GM23338 (cell line): ENCODE results near the gene TSPAN4. TPM values are rescaled to one million over a fixed set of nuclear protein-coding genes. Genes with fewer than 3 reads are reported as not detected.

Source experiments
- ATAC-seq: fragments of 200-7000 bp; cut with Tn5 transposase; 3 replicates; pipeline ENCODE4 v1.9.1; 2020
- DNase-seq: peaks from one replicate; pipeline ENCODE4 v3.0.0-alpha.2; 2015; ENCODE audit warnings: low spot score
- H2AFZ ChIP-seq: fragments of 200-600 bp; sonication (generic); 2 replicates; pipeline ENCODE4 v1.8.0; 2016; ENCODE audit warnings: antibody characterized with exemption, mild to moderate bottlenecking, moderate library complexity
- H3F3A ChIP-seq: fragments of 200-600 bp; sonication (generic); replicated peaks from 2 replicates; pipeline ENCODE4 v1.8.0; 2017; ENCODE audit warnings: antibody characterized with exemption, mixed run types, low read depth
- H3K27ac ChIP-seq: fragments of 200-600 bp; sonication (generic); 2 replicates; pipeline ENCODE4 v1.6.1; 2016; ENCODE audit warnings: low read depth
- H3K27me3 ChIP-seq: fragments of 200-600 bp; sonication (generic); 2 replicates; pipeline ENCODE4 v1.8.0; 2016; ENCODE audit warnings: mild to moderate bottlenecking, mixed run types, moderate library complexity; ENCODE audit not compliant: insufficient read depth
- H3K36me3 ChIP-seq: fragments of 200-600 bp; sonication (generic); 2 replicates; pipeline ENCODE4 v1.8.0; 2016; ENCODE audit warnings: mild to moderate bottlenecking; ENCODE audit not compliant: insufficient read depth
- H3K4me1 ChIP-seq: fragments of 200-600 bp; sonication (generic); 2 replicates; pipeline ENCODE4 v1.8.0; 2016; ENCODE audit warnings: mild to moderate bottlenecking, moderate library complexity; ENCODE audit not compliant: insufficient read depth
- H3K4me2 ChIP-seq: fragments of 200-600 bp; sonication (generic); 2 replicates; pipeline ENCODE4 v1.7.1; 2017; ENCODE audit warnings: mixed run types
- H3K4me3 ChIP-seq: fragments of 200-600 bp; sonication (generic); 2 replicates; pipeline ENCODE4 v1.6.1; 2016; ENCODE audit warnings: mixed run types
- H3K79me2 ChIP-seq: fragments of 200-600 bp; sonication (generic); replicated peaks from 2 replicates; pipeline ENCODE4 v1.8.0; 2017; ENCODE audit warnings: mild to moderate bottlenecking; ENCODE audit not compliant: insufficient read depth
- H3K9me2 ChIP-seq: fragments of 200-600 bp; sonication (generic); 2 replicates; pipeline ENCODE4 v1.8.0; 2017; ENCODE audit not compliant: insufficient read depth
- H4K20me1 ChIP-seq: fragments of 200-600 bp; sonication (generic); replicated peaks from 2 replicates; pipeline ENCODE4 v1.8.0; 2017; ENCODE audit warnings: mild to moderate bottlenecking; ENCODE audit not compliant: insufficient read depth
- H3K27ac Mint-ChIP-seq: 2 replicates; pipeline ENCODE4 v1.8.0; 2020; ENCODE audit warnings: inconsistent platforms, mild to moderate bottlenecking, moderate library complexity, mixed read lengths
- H3K27me3 Mint-ChIP-seq: 3 replicates; pipeline ENCODE4 v1.8.0; 2022; ENCODE audit warnings: low read depth, mild to moderate bottlenecking, moderate library complexity, mixed read lengths, inconsistent platforms; ENCODE audit not compliant: insufficient read depth, poor library complexity
- H3K36me3 Mint-ChIP-seq: 3 replicates; pipeline ENCODE4 v1.8.0; 2021; ENCODE audit warnings: low read depth, mild to moderate bottlenecking, inconsistent platforms, moderate library complexity, mixed read lengths
- H3K4me1 Mint-ChIP-seq: 3 replicates; pipeline ENCODE4 v1.8.0; 2020; ENCODE audit warnings: mild to moderate bottlenecking, inconsistent platforms, mixed read lengths
- H3K4me3 Mint-ChIP-seq: 3 replicates; pipeline ENCODE4 v1.8.0; 2021; ENCODE audit warnings: moderate library complexity, mild to moderate bottlenecking, inconsistent platforms, mixed read lengths
- H3K9me3 Mint-ChIP-seq: 3 replicates; pipeline ENCODE4 v1.8.0; 2020; ENCODE audit warnings: moderate library complexity, mild to moderate bottlenecking, inconsistent platforms, mixed read lengths
- CREB1 ChIP-seq: fragments of 250-450 bp; sonication (Bioruptor Pico); IDR thresholded peaks from 2 replicates; pipeline ENCODE4 v1.5.0; 2020; ENCODE audit warnings: low read depth, mild to moderate bottlenecking, moderate library complexity
- EZH2 ChIP-seq: fragments of 200-600 bp; sonication (generic); IDR thresholded peaks from one replicate; pipeline ENCODE4 v1.8.0; 2017; ENCODE audit warnings: antibody characterized with exemption, mild to moderate bottlenecking, low read depth; ENCODE audit not compliant: unreplicated experiment
- EZH2phosphoT487 ChIP-seq: fragments of 200-600 bp; sonication (generic); IDR thresholded peaks from one replicate; pipeline ENCODE4 v1.8.1; 2018; ENCODE audit warnings: antibody characterized with exemption; ENCODE audit not compliant: unreplicated experiment
- JUNB ChIP-seq: IDR thresholded peaks from one replicate; pipeline ENCODE4 v1.6.1; 2016; ENCODE audit warnings: antibody characterized with exemption; ENCODE audit not compliant: unreplicated experiment
- NANOG ChIP-seq: IDR thresholded peaks from 2 replicates; pipeline ENCODE4 v1.6.1; 2016; ENCODE audit warnings: antibody characterized with exemption, borderline replicate concordance
- POLR2AphosphoS5 ChIP-seq: IDR thresholded peaks from 2 replicates; pipeline ENCODE4 v1.6.1; 2016; ENCODE audit warnings: antibody characterized with exemption, low read depth
- STAT1 ChIP-seq: IDR thresholded peaks from one replicate; pipeline ENCODE4 v1.6.1; 2016; ENCODE audit warnings: antibody characterized with exemption; ENCODE audit not compliant: unreplicated experiment
- ZNF114 ChIP-seq: fragments of 250-450 bp; sonication (Bioruptor Pico); IDR thresholded peaks from 2 replicates; pipeline ENCODE4 v1.5.0; 2020; ENCODE audit warnings: mild to moderate bottlenecking, moderate library complexity
- ZNF331 ChIP-seq: fragments of 250-450 bp; sonication (Bioruptor Pico); IDR thresholded peaks from 2 replicates; pipeline ENCODE4 v1.5.0; 2020; ENCODE audit warnings: low read depth, mild to moderate bottlenecking, moderate library complexity
- polyA plus RNA-seq: library from polyadenylated mRNA; unstranded; fragments of >200 nt; fragmentation: Nextera tagmentation; extraction: Ambion mirVana; gene quantifications from 2 replicates; pipeline ENCODE4 v1.2.1, GENCODE V29; 2016
- total RNA-seq: library from RNA; depleted of rRNA; stranded (reverse); fragments of >200 nt; shearing (Covaris generic); gene quantifications from 2 replicates; pipeline ENCODE4 v1.2.3, GENCODE V29; 2014
- TF ChIP-seq, protein P1 (sequence below): IDR thresholded peaks from 2 replicates; pipeline ENCODE4 v1.6.1; 2016; ENCODE audit warnings: antibody characterized with exemption
- TF ChIP-seq, protein P2 (sequence below): IDR thresholded peaks from one replicate; pipeline ENCODE4 v1.6.1; 2018; ENCODE audit warnings: antibody characterized with exemption; ENCODE audit not compliant: unreplicated experiment
- TF ChIP-seq, protein P3 (sequence below), 2 experiments: fragments of 200-600 bp in 1 of 2; sonication (generic) in 1 of 2; conservative IDR thresholded peaks; 2 replicates each; pipeline versions ENCODE4 v1.5.1 to v1.6.1; 2016 to 2017; ENCODE audit warnings: antibody characterized with exemption in 2 of 2, low read depth in 2 of 2, mild to moderate bottlenecking in 2 of 2, moderate library complexity in 1 of 2
- TF ChIP-seq, protein P4 (sequence below): fragments of 250-450 bp; sonication (Bioruptor Pico); IDR thresholded peaks from 2 replicates; pipeline ENCODE4 v1.5.0; 2020; ENCODE audit warnings: mild to moderate bottlenecking, moderate library complexity

The TSPAN4 gene
- total and polyA plus RNA-seq, 2 experiments from 2014 or later, result 76.8 to 150 TPM

DNA sequence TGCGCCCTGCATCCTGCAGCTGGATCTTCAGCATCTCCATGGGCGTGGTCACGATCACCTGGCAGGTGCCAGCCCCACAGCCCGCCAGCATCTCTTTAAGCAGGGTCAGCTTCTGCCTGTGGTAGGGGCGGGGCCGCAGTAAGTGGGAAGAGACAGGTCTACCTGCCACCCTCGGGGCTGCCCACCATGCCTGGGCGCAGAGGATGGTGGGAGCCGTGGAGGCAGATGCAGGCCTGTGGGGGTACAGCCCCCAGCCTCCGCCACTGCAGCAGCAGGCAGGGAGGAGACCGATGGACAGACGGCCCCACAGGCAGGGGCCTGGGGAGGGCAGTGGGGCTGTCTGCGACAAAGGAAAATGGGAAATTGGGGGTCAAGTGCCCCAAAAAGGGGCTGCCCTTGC lies 49.8 kb upstream of the TSPAN4 start:
- Histone ChIP-seq H3K27ac (no peak overlapping the region), H3K4me2 (no peak overlapping the region)
- peaks cover 15% of the 10 kb centered on the region for H3K27me3 Mint-ChIP-seq

More for the DNA sequence above, 49.8 kb upstream of the TSPAN4 start:
- H2AFZ ChIP-seq, result no peak overlapping the region
- no peaks in the 10 kb centered on the region for H3K9me2 ChIP-seq
- peaks cover 16% of the 10 kb centered on the region for H3F3A ChIP-seq
- peaks cover 23% of the 10 kb centered on the region; the same call in 1 of the 2 replicates for H3K4me1 ChIP-seq
- no peak for ATAC-seq
- H3K79me2 ChIP-seq, result no peaks in the 10 kb centered on the region; the same call in 1 of the 2 replicates
- Mint-ChIP-seq H3K4me1 (peaks cover 30% of the 10 kb centered on the region), H3K36me3 (peaks cover 6% of the 10 kb centered on the region; the same call in 1 of the 3 replicates), H3K4me3 (no peak overlapping the region), H3K9me3 (no peaks in the 10 kb centered on the region), H3K27ac (no peak overlapping the region)
- H3K27me3 ChIP-seq, result no peaks in the 10 kb centered on the region
- no peak for DNase-seq
- H3K36me3 ChIP-seq, result no peaks in the 10 kb centered on the region
- TF ChIP-seq, protein P1, sequence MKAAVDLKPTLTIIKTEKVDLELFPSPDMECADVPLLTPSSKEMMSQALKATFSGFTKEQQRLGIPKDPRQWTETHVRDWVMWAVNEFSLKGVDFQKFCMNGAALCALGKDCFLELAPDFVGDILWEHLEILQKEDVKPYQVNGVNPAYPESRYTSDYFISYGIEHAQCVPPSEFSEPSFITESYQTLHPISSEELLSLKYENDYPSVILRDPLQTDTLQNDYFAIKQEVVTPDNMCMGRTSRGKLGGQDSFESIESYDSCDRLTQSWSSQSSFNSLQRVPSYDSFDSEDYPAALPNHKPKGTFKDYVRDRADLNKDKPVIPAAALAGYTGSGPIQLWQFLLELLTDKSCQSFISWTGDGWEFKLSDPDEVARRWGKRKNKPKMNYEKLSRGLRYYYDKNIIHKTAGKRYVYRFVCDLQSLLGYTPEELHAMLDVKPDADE, result no peak
- no peak for TF ChIP-seq NANOG
- no peak for TF ChIP-seq EZH2
- no peak for TF ChIP-seq STAT1
- TF ChIP-seq, protein P2, sequence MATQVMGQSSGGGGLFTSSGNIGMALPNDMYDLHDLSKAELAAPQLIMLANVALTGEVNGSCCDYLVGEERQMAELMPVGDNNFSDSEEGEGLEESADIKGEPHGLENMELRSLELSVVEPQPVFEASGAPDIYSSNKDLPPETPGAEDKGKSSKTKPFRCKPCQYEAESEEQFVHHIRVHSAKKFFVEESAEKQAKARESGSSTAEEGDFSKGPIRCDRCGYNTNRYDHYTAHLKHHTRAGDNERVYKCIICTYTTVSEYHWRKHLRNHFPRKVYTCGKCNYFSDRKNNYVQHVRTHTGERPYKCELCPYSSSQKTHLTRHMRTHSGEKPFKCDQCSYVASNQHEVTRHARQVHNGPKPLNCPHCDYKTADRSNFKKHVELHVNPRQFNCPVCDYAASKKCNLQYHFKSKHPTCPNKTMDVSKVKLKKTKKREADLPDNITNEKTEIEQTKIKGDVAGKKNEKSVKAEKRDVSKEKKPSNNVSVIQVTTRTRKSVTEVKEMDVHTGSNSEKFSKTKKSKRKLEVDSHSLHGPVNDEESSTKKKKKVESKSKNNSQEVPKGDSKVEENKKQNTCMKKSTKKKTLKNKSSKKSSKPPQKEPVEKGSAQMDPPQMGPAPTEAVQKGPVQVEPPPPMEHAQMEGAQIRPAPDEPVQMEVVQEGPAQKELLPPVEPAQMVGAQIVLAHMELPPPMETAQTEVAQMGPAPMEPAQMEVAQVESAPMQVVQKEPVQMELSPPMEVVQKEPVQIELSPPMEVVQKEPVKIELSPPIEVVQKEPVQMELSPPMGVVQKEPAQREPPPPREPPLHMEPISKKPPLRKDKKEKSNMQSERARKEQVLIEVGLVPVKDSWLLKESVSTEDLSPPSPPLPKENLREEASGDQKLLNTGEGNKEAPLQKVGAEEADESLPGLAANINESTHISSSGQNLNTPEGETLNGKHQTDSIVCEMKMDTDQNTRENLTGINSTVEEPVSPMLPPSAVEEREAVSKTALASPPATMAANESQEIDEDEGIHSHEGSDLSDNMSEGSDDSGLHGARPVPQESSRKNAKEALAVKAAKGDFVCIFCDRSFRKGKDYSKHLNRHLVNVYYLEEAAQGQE, result no peak
- no peak for TF ChIP-seq POLR2AphosphoS5
- no peak for TF ChIP-seq CREB1 (CRISPR knock-in tag)
- TF ChIP-seq ZNF114 (CRISPR knock-in tag), result no peak
- TF ChIP-seq ZNF331 (CRISPR knock-in tag), result no peak
- TF ChIP-seq, protein P3, sequence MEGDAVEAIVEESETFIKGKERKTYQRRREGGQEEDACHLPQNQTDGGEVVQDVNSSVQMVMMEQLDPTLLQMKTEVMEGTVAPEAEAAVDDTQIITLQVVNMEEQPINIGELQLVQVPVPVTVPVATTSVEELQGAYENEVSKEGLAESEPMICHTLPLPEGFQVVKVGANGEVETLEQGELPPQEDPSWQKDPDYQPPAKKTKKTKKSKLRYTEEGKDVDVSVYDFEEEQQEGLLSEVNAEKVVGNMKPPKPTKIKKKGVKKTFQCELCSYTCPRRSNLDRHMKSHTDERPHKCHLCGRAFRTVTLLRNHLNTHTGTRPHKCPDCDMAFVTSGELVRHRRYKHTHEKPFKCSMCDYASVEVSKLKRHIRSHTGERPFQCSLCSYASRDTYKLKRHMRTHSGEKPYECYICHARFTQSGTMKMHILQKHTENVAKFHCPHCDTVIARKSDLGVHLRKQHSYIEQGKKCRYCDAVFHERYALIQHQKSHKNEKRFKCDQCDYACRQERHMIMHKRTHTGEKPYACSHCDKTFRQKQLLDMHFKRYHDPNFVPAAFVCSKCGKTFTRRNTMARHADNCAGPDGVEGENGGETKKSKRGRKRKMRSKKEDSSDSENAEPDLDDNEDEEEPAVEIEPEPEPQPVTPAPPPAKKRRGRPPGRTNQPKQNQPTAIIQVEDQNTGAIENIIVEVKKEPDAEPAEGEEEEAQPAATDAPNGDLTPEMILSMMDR (conservative IDR thresholded peaks at IDR 0.05; ENCODE audit: low read depth in 2 of 2), result no peak
- no peak for TF ChIP-seq JUNB
- TF ChIP-seq EZH2phosphoT487, result no peak
- TF ChIP-seq, protein P4, sequence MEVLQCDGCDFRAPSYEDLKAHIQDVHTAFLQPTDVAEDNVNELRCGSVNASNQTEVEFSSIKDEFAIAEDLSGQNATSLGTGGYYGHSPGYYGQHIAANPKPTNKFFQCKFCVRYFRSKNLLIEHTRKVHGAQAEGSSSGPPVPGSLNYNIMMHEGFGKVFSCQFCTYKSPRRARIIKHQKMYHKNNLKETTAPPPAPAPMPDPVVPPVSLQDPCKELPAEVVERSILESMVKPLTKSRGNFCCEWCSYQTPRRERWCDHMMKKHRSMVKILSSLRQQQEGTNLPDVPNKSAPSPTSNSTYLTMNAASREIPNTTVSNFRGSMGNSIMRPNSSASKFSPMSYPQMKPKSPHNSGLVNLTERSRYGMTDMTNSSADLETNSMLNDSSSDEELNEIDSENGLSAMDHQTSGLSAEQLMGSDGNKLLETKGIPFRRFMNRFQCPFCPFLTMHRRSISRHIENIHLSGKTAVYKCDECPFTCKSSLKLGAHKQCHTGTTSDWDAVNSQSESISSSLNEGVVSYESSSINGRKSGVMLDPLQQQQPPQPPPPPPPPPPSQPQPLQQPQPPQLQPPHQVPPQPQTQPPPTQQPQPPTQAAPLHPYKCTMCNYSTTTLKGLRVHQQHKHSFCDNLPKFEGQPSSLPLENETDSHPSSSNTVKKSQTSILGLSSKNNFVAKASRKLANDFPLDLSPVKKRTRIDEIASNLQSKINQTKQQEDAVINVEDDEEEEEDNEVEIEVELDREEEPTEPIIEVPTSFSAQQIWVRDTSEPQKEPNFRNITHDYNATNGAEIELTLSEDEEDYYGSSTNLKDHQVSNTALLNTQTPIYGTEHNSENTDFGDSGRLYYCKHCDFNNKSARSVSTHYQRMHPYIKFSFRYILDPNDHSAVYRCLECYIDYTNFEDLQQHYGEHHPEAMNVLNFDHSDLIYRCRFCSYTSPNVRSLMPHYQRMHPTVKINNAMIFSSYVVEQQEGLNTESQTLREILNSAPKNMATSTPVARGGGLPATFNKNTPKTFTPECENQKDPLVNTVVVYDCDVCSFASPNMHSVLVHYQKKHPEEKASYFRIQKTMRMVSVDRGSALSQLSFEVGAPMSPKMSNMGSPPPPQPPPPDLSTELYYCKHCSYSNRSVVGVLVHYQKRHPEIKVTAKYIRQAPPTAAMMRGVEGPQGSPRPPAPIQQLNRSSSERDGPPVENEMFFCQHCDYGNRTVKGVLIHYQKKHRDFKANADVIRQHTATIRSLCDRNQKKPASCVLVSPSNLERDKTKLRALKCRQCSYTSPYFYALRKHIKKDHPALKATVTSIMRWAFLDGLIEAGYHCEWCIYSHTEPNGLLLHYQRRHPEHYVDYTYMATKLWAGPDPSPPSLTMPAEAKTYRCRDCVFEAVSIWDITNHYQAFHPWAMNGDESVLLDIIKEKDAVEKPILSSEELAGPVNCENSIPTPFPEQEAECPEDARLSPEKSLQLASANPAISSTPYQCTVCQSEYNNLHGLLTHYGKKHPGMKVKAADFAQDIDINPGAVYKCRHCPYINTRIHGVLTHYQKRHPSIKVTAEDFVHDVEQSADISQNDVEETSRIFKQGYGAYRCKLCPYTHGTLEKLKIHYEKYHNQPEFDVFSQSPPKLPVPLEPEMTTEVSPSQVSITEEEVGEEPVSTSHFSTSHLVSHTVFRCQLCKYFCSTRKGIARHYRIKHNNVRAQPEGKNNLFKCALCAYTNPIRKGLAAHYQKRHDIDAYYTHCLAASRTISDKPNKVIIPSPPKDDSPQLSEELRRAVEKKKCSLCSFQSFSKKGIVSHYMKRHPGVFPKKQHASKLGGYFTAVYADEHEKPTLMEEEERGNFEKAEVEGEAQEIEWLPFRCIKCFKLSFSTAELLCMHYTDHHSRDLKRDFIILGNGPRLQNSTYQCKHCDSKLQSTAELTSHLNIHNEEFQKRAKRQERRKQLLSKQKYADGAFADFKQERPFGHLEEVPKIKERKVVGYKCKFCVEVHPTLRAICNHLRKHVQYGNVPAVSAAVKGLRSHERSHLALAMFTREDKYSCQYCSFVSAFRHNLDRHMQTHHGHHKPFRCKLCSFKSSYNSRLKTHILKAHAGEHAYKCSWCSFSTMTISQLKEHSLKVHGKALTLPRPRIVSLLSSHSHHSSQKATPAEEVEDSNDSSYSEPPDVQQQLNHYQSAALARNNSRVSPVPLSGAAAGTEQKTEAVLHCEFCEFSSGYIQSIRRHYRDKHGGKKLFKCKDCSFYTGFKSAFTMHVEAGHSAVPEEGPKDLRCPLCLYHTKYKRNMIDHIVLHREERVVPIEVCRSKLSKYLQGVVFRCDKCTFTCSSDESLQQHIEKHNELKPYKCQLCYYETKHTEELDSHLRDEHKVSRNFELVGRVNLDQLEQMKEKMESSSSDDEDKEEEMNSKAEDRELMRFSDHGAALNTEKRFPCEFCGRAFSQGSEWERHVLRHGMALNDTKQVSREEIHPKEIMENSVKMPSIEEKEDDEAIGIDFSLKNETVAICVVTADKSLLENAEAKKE (CRISPR knock-in tag), result no peak
- no peak overlapping the region for H3K4me3 ChIP-seq
- H4K20me1 ChIP-seq, result peaks cover 3% of the 10 kb centered on the region; the same call in 1 of the 2 replicates
